GM19043 (cell line): Measurements from ENCODE around the gene WDFY1.

ENCODE experiments used
- ATAC-seq: cut with Tn5 transposase; IDR thresholded peaks from one replicate; pipeline ENCODE4 v1.9.1; 2021; ENCODE audit warnings: low read depth; ENCODE audit not compliant: unreplicated experiment

The WDFY1 gene

GRCh38 chr2:223930103-223930976 is 14.8 kb downstream of the WDFY1 start:
- ATAC-seq, result no peak

DNA sequence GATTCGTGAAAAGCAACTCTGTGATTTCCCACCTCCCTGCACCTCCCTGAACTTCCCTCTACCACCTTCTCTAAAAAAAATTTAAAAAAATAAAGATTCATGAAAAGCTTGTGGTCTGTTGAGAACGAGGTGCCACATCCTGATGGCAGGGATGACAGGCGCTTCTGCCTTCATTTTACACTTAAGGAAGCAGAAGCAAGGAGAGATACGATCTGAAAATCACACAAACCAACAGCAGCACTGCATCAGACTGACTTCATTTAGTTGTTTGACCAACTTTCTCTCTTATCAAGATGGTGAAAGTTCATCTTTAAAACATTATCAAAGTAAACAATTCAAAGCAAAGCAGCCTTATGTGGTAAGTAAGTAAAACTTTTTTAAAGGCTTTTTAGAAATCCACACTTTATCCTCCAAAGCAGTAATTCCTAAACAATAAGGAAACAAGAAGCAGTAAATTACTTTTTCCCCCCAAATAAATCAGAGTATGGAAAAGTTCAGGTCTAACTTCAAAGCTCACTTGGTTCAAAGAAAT is 15.5 kb downstream of the WDFY1 start:
- ATAC-seq, result no peak

DNA sequence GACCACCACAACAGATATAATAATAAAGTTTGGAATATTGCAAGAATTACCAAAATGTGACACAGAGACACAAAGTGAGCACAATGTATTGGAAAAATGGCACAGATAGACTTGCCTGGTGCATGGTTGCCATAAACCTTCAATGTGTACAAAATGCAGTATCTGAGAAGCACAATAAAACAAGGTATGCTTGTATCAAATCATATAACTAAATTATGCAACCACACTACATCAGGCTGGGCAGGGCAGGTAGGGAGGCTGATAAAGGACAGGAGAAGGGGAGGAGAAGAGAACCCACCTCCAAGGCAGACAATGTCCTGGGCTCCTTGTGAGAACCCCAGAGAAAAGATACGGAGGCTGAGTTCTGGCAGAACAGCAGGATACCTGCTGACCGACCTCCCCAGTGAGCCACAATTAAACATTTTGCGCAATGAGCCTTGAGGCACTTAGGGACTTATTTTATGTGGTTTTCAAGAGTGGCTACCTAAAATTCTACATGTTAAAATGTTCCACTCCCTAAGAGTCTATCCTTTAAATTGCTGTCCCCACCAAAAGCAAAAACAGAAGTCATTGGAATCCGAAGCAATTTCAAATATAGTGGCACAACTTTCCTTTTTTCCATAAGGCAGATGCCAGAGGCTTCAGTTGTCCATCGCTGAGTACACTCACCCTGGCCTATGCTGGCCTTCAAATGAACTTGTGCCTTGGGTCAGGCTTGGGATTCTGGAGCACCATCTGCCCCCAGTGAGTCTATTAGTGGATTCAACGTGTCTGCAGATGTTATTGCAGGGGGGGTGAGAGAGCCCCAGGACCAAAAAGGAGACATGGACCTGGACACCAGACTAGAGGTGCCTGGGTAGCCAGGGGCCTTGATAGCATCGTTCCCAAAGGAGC is 16.8 kb downstream of the WDFY1 start:
- ATAC-seq, result no peak

DNA sequence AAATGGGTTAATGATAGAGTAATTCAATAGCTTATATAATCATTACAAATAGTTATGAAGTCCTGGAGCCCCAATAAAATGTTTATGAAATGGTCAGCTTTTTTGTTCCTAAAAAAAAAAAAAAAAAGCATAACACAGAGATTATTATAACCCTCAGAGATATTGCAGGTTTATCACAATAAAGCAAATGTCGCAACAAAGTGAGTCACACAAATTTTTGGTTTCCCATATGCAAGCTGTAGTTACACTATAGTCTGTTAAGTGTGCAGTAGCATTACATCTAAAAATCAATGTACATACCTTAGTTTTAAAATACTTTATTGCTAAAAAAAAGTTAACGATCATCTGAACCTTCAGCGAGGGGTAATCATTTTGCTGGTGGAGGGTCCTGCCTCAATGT is 20.0 kb downstream of the WDFY1 start:
- no peak for ATAC-seq

- no peak for ATAC-seq
Observed at GRCh38 chr2:223923976-223924375, 21.2 kb downstream of the WDFY1 start.

GRCh38 chr2:223922308-223922707 is 22.8 kb downstream of the WDFY1 start:
- no peak for ATAC-seq

- no peak for ATAC-seq
Observed at GRCh38 chr2:223921204-223921603, 23.9 kb downstream of the WDFY1 start.

- ATAC-seq, result no peak
Observed at GRCh38 chr2:223920109-223920508, 25.0 kb downstream of the WDFY1 start.

DNA sequence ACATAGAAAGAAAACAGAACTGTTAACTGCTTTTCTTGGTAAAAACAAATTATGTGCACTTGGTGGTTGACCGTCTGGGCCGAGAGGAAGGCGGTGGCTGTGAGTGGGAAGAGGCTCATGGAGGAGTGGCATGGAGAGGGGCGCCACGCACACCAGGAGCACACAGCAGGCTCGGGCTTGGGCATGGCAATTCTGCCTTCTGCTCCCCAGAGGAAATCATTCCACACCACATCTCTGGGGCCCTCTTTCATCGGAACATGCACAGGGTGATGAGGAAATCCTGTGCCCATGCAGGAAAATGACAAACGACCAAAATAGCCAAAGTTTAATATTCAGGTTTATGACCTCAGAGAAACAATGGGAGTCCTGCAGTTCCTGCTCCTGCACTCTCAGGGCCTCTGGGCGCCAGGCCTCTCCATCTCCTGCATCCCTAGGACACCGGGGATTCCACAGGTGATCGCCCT is 26.4 kb downstream of the WDFY1 start:
- no peak for ATAC-seq

- no peak for ATAC-seq
Observed at GRCh38 chr2:223916181-223916920, 28.8 kb downstream of the WDFY1 start.

- no peak for ATAC-seq
Observed at GRCh38 chr2:223915071-223915470, 30.1 kb downstream of the WDFY1 start.

- ATAC-seq, result no peak
Observed at GRCh38 chr2:223914324-223914723, 30.8 kb downstream of the WDFY1 start.

- no peak for ATAC-seq
Observed at GRCh38 chr2:223909001-223909741, 36.0 kb downstream of the WDFY1 start.

GRCh38 chr2:223908304-223908998 is 36.7 kb downstream of the WDFY1 start:
- ATAC-seq, result no peak

GRCh38 chr2:223905996-223906395 is 39.1 kb downstream of the WDFY1 start:
- ATAC-seq, result no peak

- peak; percentile 44 for ATAC-seq
Observed at GRCh38 chr2:223901854-223902253, 43.3 kb downstream of the WDFY1 start.

DNA sequence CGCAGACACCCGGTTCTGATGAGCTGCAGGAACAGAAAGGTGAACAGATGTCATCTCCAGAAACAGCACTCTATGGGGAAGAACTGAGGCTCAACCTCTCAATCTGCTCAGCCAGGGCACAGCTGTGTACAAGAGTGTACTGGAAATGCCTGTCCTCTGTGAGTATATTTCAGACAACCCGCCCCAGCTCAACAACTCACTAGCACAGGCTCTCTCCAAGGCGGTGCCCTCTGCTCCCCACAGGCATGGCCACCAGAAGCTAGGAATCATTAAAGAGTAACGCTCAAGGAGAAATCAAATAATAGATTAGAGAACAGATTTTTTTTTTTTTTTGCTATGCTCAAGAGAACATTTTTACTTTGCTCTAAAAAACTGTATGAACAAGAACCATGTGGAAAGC is 43.8 kb downstream of the WDFY1 start:
- no peak for ATAC-seq

GRCh38 chr2:223900531-223900930 is 44.6 kb downstream of the WDFY1 start:
- no peak for ATAC-seq

- no peak for ATAC-seq
Observed at GRCh38 chr2:223900066-223900465, 45.1 kb downstream of the WDFY1 start.
